ENCODE measurements around the gene JAGN1. TPM values are rescaled to one million over a fixed set of nuclear protein-coding genes. Genes with fewer than 3 reads are reported as not detected.
A peak's percentile ranks its signal among the peaks of the same experiment; 100 is the strongest.

JAGN1 gene
- 10 to 100 TPM; 33.7 to 55.1 (median 45.9) TPM for total RNA-seq
- 10 to 100 TPM; 24.7 to 44.4 (median 33.0) TPM for polyA plus RNA-seq

DNA sequence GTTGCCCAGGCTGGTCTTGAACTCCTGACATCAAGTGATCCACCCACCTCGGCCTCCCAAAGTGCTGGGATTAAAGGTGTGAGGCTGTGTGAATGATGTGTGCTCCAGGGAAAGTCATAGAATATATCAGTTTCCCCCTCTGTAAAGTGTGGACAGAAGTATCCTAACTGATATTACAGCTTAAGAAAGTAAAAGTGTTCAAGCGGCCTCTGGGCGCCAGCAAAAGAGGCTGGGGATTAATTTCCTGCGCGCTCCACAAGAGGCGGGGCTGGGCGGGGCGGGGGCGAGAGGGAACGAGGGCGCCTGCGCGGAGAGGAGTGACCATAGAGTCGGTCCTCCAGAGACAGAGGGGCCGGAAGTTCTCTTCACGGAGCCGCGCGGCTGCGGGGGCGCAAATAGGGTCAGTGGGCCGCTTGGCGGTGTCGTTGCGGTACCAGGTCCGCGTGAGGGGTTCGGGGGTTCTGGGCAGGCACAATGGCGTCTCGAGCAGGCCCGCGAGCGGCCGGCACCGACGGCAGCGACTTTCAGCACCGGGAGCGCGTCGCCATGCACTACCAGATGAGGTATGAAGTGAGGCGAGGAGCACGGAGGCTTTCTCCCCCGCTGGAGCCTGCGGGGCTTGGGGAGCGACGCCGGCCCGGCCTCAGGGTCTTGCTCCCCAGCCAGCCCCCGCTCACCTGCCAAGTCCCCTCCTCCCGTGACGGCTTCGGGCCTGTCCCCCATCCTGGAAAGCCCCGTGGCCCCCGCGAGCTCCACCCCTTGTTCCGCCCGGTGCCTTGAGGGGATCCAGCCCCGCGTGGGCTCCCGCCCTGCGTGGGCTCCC, at the start of gene JAGN1:
Gene JAGN1 (plus strand): TSS at position 362 of the 823 bp plus-strand sequence. CDS start 113 bp downstream, at position 475.
- 0 to 1% methylated on average over 62 of the region's 62 CpGs for WGBS, 2 donors
- peak within 1 kb of the TSS; percentile 65 to 99 (median 98) for H3K4me3 ChIP-seq
- H3K9me3 ChIP-seq, result no peaks in the 10 kb centered on the region
- H3K27me3 ChIP-seq, result no peaks in the 10 kb centered on the region
- peaks cover 0 to 36% (median 26%) of the 10 kb centered on the region in 4 donors for H3K4me1 ChIP-seq
- TF ChIP-seq, protein P1, sequence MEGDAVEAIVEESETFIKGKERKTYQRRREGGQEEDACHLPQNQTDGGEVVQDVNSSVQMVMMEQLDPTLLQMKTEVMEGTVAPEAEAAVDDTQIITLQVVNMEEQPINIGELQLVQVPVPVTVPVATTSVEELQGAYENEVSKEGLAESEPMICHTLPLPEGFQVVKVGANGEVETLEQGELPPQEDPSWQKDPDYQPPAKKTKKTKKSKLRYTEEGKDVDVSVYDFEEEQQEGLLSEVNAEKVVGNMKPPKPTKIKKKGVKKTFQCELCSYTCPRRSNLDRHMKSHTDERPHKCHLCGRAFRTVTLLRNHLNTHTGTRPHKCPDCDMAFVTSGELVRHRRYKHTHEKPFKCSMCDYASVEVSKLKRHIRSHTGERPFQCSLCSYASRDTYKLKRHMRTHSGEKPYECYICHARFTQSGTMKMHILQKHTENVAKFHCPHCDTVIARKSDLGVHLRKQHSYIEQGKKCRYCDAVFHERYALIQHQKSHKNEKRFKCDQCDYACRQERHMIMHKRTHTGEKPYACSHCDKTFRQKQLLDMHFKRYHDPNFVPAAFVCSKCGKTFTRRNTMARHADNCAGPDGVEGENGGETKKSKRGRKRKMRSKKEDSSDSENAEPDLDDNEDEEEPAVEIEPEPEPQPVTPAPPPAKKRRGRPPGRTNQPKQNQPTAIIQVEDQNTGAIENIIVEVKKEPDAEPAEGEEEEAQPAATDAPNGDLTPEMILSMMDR (IDR thresholded peaks at IDR 0.05), result peak in 1 of 4 experiments; percentile 15
- TF ChIP-seq POLR2AphosphoS5 (IDR thresholded peaks at IDR 0.05), result peak; percentile 94 to 99 (median 96)
- TF ChIP-seq EP300 (IDR thresholded peaks at IDR 0.05), result no peak
- TF ChIP-seq POLR2A (IDR thresholded peaks at IDR 0.05), result peak; percentile 93 to 95
- peak; percentile 95 for DNase-seq
- H3K36me3 ChIP-seq, result peaks cover 0 to 14% (median 5%) of the 10 kb centered on the region in 4 donors
- peak within 1 kb of the TSS; percentile 90 to 100 (median 98) for H3K27ac ChIP-seq
- intact Hi-C loops (cut with DNase I), result loop anchor here (2.0 kb wide), 2 partner anchors 24 kb away; no protein-coding TSS in a partner anchor

DNA sequence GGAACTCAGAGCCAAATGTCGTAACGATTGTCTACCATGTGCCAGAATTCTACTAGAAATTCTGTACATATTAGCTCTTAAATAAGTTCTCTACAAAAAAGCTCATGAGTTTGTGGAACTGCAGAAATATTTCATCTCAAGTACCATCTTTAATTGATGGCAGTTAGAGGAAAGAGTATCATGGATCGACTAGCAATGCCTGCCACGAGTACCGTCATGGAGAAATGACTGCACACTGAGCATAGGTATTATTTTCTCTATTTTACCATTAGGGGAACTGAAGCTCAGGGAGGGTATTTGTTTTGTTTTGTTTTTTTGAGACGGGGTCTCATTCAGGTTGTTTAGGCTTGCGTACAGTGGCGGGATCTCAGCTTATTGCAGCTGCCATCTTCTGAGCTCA, 49.4 kb upstream of the JAGN1 start:
- Histone ChIP-seq H3K4me1 (peaks cover 0 to 19% (median 12%) of the 10 kb centered on the region in 4 donors), H3K27me3 (no peaks in the 10 kb centered on the region), H3K9me3 (no peaks in the 10 kb centered on the region), H3K36me3 (peaks cover 6 to 51% (median 14%) of the 10 kb centered on the region in 4 donors), H3K27ac (no peak overlapping the region), H3K4me3 (no peak overlapping the region)
- TF ChIP-seq POLR2AphosphoS5 (IDR thresholded peaks at IDR 0.05), result no peak
- no peak for DNase-seq
- intact Hi-C loops (cut with DNase I), result loop anchor here (10.0 kb wide), 1 partner anchor 184 kb away; the partner anchor contains the start of gene FANCD2
- 83 to 85% methylated on average over 8 of the region's 8 CpGs for WGBS, 2 donors

DNA sequence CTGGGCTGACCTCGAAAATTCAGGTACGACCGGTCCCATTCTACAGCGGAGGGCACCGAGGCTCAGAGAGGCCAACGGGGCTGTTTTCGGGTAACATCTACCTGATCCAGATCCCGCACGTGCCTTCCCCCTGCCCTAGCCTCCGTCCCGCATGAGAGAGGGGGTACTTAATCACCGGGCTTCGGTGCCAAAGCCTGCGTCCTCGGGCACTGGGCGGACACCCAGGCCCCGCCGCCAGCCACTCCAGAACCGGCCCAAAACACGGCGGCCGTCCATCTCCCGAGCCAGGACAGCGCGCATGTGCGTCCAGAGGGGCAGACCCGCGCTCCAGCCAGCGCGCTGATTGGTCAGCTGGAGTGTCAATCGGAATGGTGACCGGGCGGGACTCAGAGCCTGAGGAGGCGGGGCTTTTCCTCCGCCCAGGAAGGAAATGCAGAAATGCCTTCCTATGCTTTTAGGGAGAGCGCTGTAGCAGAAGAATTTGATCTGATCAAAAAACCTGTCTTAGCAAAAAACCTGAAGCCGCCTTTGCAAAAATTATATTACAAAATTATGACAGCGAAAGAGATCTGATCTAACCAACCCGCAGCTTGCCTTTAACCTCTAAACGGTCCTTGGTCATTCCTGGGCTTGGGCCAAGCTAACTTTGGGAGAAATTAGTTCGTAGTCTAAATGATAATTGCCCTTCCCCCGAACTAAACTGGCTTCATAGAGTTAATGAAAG, 46.5 kb upstream of the JAGN1 start, which contains the start of gene RPUSD3:
Gene RPUSD3 (minus strand): TSS at position 294 of the 724 bp plus-strand sequence. CDS start 18 bp downstream, at position 276.
- intact Hi-C loops (cut with DNase I), result loop anchor here (2.0 to 10.0 kb wide), 2 partner anchors 71 to 181 kb away; partner anchors contain the start of gene FANCD2
- H3K4me1 ChIP-seq, result peaks cover 0 to 19% (median 12%) of the 10 kb centered on the region in 4 donors
- WGBS, 2 donors, result 1% methylated on average over 42 of the region's 42 CpGs

DNA sequence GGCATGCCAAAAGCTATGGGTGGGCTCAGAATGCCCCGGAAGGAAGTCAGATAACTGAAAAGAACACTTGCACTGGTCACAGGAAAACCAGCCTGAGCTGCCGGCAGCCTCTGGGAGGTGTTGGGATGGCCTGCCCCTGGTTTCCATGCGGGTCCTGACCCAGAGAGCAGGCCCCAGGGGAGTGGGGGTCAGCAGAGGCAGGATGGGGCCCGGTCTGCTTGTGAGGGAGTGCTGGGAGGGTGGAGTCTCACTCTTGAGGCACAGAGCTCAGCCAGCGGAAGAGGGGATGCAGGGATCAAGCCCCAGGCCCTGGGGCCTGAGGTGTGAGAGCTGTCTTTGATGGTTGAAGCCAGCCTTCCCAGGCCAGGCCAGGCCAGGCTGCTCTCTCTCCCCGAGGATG, 44.2 kb upstream of the JAGN1 start:
- no peak for DNase-seq
- Histone ChIP-seq H3K9me3 (no peaks in the 10 kb centered on the region), H3K4me3 (no peak overlapping the region), H3K4me1 (peaks cover 0 to 19% (median 12%) of the 10 kb centered on the region in 4 donors), H3K27ac (no peak overlapping the region), H3K27me3 (no peaks in the 10 kb centered on the region), H3K36me3 (peaks cover 0 to 8% (median 7%) of the 10 kb centered on the region in 4 donors)
- intact Hi-C loops (cut with DNase I), result loop anchor here (5.0 to 10.0 kb wide), 2 partner anchors 101 to 179 kb away; partner anchors contain the start of gene FANCD2
- WGBS, 2 donors, result 82 to 90% methylated on average over 6 of the region's 6 CpGs
- TF ChIP-seq EP300 (IDR thresholded peaks at IDR 0.05) (no peak), POLR2A (IDR thresholded peaks at IDR 0.05) (no peak), POLR2AphosphoS5 (IDR thresholded peaks at IDR 0.05) (no peak)
- TF ChIP-seq, protein P1 (IDR thresholded peaks at IDR 0.05), result no peak

More for the DNA sequence above, 46.5 kb upstream of the JAGN1 start, which contains the start of gene RPUSD3:
- Histone ChIP-seq H3K27me3 (no peaks in the 10 kb centered on the region), H3K27ac (peak within 1 kb of the TSS; percentile 80 to 93 (median 89)), H3K4me3 (peak within 1 kb of the TSS; percentile 56 to 84 (median 78)), H3K9me3 (no peaks in the 10 kb centered on the region), H3K36me3 (peaks cover 6 to 30% (median 14%) of the 10 kb centered on the region in 4 donors)
- TF ChIP-seq POLR2A (IDR thresholded peaks at IDR 0.05), result peak in 1 of 2 donors; percentile 50
- peak; percentile 80 to 92 (median 84) for TF ChIP-seq POLR2AphosphoS5 (IDR thresholded peaks at IDR 0.05)
- TF ChIP-seq, protein P1 (IDR thresholded peaks at IDR 0.05), result no peak
- DNase-seq, result peak; percentile 99
